Smooth muscle cell of the umbilical artery (primary cell): ENCODE results near the gene CDK12. TPM values are rescaled to one million over a fixed set of nuclear protein-coding genes. Genes with fewer than 3 reads are reported as not detected.

Experiments used
- total RNA-seq: library from RNA; depleted of rRNA; stranded (reverse); fragments of >200 nt; gene quantifications from 2 replicates; pipeline ENCODE4 v1.2.3, GENCODE V29; 2014

Gene CDK12
- total RNA-seq, result 22.0 and 33.1 TPM in 2 replicates

GRCh38 chr17:39461113-39461925 lies at the start of gene CDK12:
TSS of gene CDK12 (plus strand) at chr17:39461486. CDS start at chr17:39462072, 586 bp downstream.

GRCh38 chr17:39450847-39451581 lies 10.3 kb upstream of the CDK12 start, which contains the start of gene MED1:
TSS of gene MED1 (minus strand) at chr17:39451263. CDS start at chr17:39451062, 201 bp downstream.

Other genes with a start within 250 kb of the CDK12 start
- gene STAC2, start 235.5 kb upstream of the CDK12 start, total RNA-seq, result under 0.01 TPM in 1 of 2 replicates, not detected in the other
- 14.2 and 15.4 TPM in 2 replicates for gene FBXL20, start 59.9 kb upstream of the CDK12 start, total RNA-seq
- gene MED1, start 10.2 kb upstream of the CDK12 start, total RNA-seq, result 19.3 and 26.7 TPM in 2 replicates
- gene NEUROD2, start 146.4 kb downstream of the CDK12 start, total RNA-seq, result not detected in 2 replicates
- not detected in 2 replicates for gene PPP1R1B, start 165.5 kb downstream of the CDK12 start, total RNA-seq
- gene STARD3, start 175.7 kb downstream of the CDK12 start, total RNA-seq, result 27.0 and 34.9 TPM in 2 replicates
- 0.30 and 0.60 TPM in 2 replicates for gene TCAP, start 203.9 kb downstream of the CDK12 start, total RNA-seq
- gene PNMT, start 207.0 kb downstream of the CDK12 start, total RNA-seq, result not detected in 2 replicates
- 6.9 and 11.0 TPM in 2 replicates for gene PGAP3, start 226.6 kb downstream of the CDK12 start, total RNA-seq
- 37.4 and 48.8 TPM in 2 replicates for gene ERBB2, start 238.6 kb downstream of the CDK12 start, total RNA-seq